ENCODE data around the gene EEF1E1.

The EEF1E1 gene

DNA sequence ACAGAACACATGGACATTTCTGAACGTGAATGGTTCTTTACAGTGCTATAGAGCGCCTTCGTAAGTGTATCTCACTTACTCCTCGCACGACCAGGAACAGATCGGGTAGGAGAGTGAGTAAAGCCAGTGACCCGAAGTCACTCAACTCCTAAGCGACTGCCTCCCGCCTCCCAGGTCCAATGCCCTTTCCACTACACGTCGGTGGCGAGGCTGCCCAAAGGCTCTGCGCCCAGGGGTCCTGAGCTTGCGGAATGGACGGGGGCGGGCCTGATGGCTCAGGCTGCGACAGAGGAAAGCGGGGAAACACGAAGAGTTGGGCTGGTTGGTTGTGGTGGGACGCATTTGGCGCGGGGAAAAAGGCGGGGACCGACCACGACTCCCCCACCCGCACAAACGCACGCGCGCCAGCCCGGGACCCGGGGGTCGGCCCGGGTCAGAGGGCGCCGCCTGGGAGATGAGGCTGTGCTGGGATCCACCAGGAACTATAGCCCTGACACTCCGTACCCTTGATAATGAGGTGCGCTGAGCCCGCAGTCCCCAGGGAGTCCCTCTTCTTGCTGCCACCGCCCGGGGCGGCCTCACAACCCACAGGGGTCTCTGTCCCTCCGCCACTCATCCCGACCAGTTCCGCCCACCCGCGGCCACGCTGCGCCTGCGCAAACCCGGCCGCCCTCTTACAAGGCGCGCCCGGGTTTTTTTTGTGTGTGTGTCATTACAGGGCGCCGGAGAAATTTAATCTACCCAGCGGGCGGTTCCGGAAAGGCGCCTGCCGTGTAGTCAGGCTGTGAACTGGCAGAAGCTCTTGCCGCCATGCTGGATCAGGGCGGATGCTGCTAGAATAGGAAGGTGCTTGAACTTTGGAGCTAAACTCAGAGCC is 38.3 kb downstream of the EEF1E1 start, which contains the start of gene BLOC1S5 (continued):
- TF ChIP-seq, protein P1, sequence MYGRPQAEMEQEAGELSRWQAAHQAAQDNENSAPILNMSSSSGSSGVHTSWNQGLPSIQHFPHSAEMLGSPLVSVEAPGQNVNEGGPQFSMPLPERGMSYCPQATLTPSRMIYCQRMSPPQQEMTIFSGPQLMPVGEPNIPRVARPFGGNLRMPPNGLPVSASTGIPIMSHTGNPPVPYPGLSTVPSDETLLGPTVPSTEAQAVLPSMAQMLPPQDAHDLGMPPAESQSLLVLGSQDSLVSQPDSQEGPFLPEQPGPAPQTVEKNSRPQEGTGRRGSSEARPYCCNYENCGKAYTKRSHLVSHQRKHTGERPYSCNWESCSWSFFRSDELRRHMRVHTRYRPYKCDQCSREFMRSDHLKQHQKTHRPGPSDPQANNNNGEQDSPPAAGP (tag by site-specific recombination; IDR thresholded peaks at IDR 0.05): peak; percentile 23; the same call in 1 of the 2 replicates
- no peak for TF ChIP-seq ZNF521 (tag by site-specific recombination; IDR thresholded peaks at IDR 0.05)
- TF ChIP-seq KLF10 (tag by site-specific recombination; IDR thresholded peaks at IDR 0.05): peak; percentile 52; the same call in 1 of the 2 replicates
- peak; percentile 83 for TF ChIP-seq ZBTB48 (tag by site-specific recombination; IDR thresholded peaks at IDR 0.05)
- no peak; the same call in 1 of the 2 replicates for TF ChIP-seq IKZF3 (tag by site-specific recombination; IDR thresholded peaks at IDR 0.05)
- TF ChIP-seq ZNF473 (tag by site-specific recombination; IDR thresholded peaks at IDR 0.05): no peak
- no peak for TF ChIP-seq ZFP41 (tag by site-specific recombination; IDR thresholded peaks at IDR 0.05; ENCODE audit: borderline replicate concordance)
- no peak for TF ChIP-seq ZNF670 (tag by site-specific recombination; IDR thresholded peaks at IDR 0.05; ENCODE audit: low read depth)
- TF ChIP-seq REPIN1 (tag by site-specific recombination; IDR thresholded peaks at IDR 0.05; ENCODE audit: low read depth): 0 out of 2 replicates have a peak, but pooled peaks have one; percentile 65
- peak; percentile 95 for TF ChIP-seq ZNF561 (tag by site-specific recombination; IDR thresholded peaks at IDR 0.05; ENCODE audit: borderline replicate concordance)
- TF ChIP-seq ZNF785 (tag by site-specific recombination; IDR thresholded peaks at IDR 0.05): no peak
- TF ChIP-seq ZFP3 (tag by site-specific recombination; IDR thresholded peaks at IDR 0.05; ENCODE audit: low read depth): no peak; the same call in 1 of the 2 replicates
- no peak for TF ChIP-seq ZNF707 (tag by site-specific recombination; IDR thresholded peaks at IDR 0.05)
- TF ChIP-seq ZNF19 (tag by site-specific recombination; IDR thresholded peaks at IDR 0.05; ENCODE audit: low read depth): no peak
- peak; percentile 63; the same call in 1 of the 2 replicates for TF ChIP-seq ZBTB7A (tag by site-specific recombination; IDR thresholded peaks at IDR 0.05; ENCODE audit: low read depth)
- no peak for TF ChIP-seq GFI1B (tag by site-specific recombination; IDR thresholded peaks at IDR 0.05)
- TF ChIP-seq ZNF350 (tag by site-specific recombination; IDR thresholded peaks at IDR 0.05): no peak
- TF ChIP-seq ZNF791 (tag by site-specific recombination; IDR thresholded peaks at IDR 0.05): no peak
- TF ChIP-seq GLIS1 (tag by site-specific recombination; IDR thresholded peaks at IDR 0.05): peak; percentile 72
- TF ChIP-seq SETDB1 (IDR thresholded peaks at IDR 0.05; ENCODE audit: insufficient read length, low read length): no peak
- peak; percentile 99 for TF ChIP-seq ZBTB8A (tag by site-specific recombination; IDR thresholded peaks at IDR 0.05)
- peak; percentile 64; the same call in 1 of the 2 replicates for TF ChIP-seq ZNF600 (tag by site-specific recombination; IDR thresholded peaks at IDR 0.05)
- peak; percentile 88 for TF ChIP-seq KLF7 (tag by site-specific recombination; IDR thresholded peaks at IDR 0.05; ENCODE audit: borderline replicate concordance)
- no peak for TF ChIP-seq ZNF777 (tag by site-specific recombination; IDR thresholded peaks at IDR 0.05; ENCODE audit: borderline replicate concordance)
- TF ChIP-seq PRDM1 (tag by site-specific recombination; IDR thresholded peaks at IDR 0.05): peak; percentile 61
- no peak for TF ChIP-seq PRDM4 (tag by site-specific recombination; IDR thresholded peaks at IDR 0.05)
- 0 out of 2 replicates have a peak, but pooled peaks have one; percentile 17 for TF ChIP-seq ZNF398 (tag by site-specific recombination; IDR thresholded peaks at IDR 0.05)
- TF ChIP-seq ZNF776 (tag by site-specific recombination; IDR thresholded peaks at IDR 0.05; ENCODE audit: borderline replicate concordance): no peak
- no peak for TF ChIP-seq PBX3 (CRISPR knock-in tag; IDR thresholded peaks at IDR 0.05)
- TF ChIP-seq, protein P2, sequence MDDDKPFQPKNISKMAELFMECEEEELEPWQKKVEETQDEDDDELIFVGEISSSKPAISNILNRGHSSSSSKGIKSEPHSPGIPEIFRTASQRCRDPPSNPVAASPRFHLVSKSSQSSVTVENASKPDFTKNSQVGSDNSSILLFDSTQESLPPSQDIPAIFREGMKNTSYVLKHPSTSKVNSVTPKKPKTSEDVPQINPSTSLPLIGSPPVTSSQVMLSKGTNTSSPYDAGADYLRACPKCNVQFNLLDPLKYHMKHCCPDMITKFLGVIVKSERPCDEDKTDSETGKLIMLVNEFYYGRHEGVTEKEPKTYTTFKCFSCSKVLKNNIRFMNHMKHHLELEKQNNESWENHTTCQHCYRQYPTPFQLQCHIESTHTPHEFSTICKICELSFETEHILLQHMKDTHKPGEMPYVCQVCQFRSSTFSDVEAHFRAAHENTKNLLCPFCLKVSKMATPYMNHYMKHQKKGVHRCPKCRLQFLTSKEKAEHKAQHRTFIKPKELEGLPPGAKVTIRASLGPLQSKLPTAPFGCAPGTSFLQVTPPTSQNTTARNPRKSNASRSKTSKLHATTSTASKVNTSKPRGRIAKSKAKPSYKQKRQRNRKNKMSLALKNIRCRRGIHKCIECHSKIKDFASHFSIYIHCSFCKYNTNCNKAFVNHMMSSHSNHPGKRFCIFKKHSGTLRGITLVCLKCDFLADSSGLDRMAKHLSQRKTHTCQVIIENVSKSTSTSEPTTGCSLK (tag by site-specific recombination; IDR thresholded peaks at IDR 0.05): no peak
- TF ChIP-seq ZFP37 (tag by site-specific recombination; IDR thresholded peaks at IDR 0.05): peak; percentile 49; the same call in 1 of the 2 replicates
